SK-N-MC (cell line): Measurements from ENCODE around the gene FSD1L.

Experiments
- EZH2 ChIP-seq: fragments of 200-600 bp; sonication (generic); IDR thresholded peaks from one replicate; pipeline ENCODE4 v1.6.1; 2017; ENCODE audit warnings: antibody characterized with exemption
- POLR2AphosphoS5 ChIP-seq: IDR thresholded peaks from 2 replicates; pipeline ENCODE4 v1.6.1; 2012; ENCODE audit warnings: mild to moderate bottlenecking, low read depth, low read length, borderline replicate concordance

DNA sequence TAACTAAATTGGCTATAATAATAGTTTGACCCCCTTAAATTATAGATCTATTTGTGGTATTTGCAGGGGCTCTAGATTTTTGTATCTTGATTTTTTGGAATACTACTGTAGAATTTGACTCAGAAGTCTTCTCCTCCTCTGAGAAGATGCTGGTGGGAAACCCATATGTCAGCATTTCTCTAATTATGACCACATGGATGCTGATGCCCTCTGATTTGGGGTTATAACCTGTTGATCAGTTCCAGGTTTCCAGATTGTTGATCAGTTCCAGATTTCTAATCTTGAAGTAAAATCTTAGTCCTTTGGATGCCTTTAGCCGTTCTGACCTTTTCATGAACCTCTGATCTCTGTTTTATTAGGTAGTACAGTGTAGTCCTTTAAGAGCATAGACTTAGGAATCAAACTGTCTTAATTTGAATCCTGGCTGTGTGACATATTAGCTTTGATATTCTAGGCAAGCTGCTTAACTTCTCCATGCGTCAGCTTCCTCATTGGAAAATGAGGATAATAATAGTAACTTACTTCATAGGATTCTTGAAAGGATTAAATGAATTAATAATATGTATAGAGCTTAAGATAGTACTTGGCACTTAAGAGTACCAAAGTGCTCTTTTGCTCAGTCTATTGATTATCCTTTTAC is 8.1 kb downstream of the FSD1L start:
- TF ChIP-seq POLR2AphosphoS5 (no peak), EZH2 (no peak)
